HL-60/S4 treated with phorbol 12-myristate 13-acetate at 8.2 ng/mL for 4 days and 3 days (cell line): ENCODE measurements around the gene FHOD3.

Experiments used
- in situ Hi-C: fragments of 300-500 bp; cut with MboI; formaldehyde crosslinking; loops from 2 replicates; pipeline ENCODE4 v1.15.0; 2022; ENCODE audit warnings: low sequenced_read_pairs

FHOD3 gene

GRCh38 chr18:36638224-36638623 is 340.7 kb downstream of the FHOD3 start:
- in situ Hi-C loops: no loop called here

GRCh38 chr18:36640021-36640952 is 342.8 kb downstream of the FHOD3 start:
- in situ Hi-C loops: no loop called here

DNA sequence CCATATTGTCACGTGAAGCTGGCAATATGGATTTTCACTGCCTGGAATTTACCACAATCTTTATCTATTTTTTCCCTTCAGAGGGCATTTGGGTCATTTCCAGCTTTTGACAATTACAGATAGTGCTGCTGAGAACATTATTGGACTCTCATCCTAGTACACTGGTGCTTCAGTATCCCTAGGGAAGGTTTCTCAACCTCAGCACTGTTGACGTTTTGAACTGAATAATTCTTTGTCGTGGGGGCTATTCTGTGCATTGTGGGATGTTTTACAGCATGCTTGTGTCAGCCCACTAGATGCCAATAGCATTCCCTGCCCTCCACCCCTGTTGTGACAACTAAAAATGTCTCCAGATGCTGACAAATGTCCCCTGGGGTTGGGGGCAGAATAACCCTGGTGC is 345.5 kb downstream of the FHOD3 start:
- in situ Hi-C loops: no loop called here

- in situ Hi-C loops: no loop called here
Measured at GRCh38 chr18:36648803-36649202, 351.3 kb downstream of the FHOD3 start.

- in situ Hi-C loops: no loop called here
Measured at GRCh38 chr18:36649205-36649604, 351.7 kb downstream of the FHOD3 start.

- in situ Hi-C loops: no loop called here
Measured at GRCh38 chr18:36650266-36650665, 352.8 kb downstream of the FHOD3 start.

- in situ Hi-C loops: no loop called here
Measured at GRCh38 chr18:36650906-36651305, 353.4 kb downstream of the FHOD3 start.

DNA sequence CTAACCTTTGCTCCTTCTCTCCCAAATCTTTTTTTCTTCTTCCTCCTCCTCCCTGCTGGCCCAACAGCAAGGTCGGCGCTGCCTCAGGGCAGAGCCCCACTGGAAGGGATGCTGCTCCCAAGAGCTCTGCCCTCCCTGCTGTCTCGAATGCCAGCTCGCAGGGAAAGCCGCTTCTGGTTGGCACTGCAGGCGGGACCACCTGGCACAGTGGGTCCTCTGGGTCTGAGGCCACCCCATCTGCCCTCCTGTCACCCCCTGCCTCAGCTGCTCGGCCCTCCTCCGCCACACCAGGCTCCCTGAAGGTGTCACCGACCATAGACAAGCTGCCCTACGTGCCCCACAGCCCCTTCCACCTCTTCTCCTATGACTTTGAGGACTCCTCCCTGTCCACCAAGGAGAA is 355.0 kb downstream of the FHOD3 start:
- in situ Hi-C loops: no loop called here

DNA sequence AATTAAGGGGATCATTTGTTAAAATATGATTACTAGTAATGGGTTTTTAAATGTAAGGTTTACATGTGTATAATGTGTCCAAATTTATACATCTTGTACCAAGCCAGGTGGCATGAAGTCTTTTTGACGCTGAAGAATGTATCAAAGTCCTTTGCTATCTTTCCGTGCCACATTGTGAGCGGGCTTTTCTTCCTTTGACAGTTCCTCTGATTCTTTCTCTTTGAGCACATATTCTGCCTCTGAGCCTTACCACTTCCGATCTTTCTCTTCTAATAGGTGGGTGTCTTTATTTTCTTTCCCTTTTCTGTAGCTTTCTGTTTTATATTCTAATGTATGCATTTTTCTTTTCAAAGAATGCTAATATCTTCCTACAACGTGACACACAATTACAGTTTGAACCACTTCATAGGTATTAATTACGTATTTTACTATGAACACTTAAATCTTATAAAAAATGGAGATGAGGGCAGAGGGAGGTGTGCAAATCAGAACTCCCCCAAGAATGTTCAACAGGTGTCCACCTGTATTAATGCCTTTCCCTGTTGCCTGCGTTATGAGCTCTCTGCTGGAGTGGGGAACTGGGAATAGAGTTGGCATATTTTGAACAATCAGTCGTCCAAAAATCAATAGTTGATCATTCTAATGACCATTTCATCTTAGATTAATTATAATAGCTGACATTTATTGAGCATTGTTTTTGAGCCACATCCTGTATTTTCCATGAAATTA is 355.8 kb downstream of the FHOD3 start:
- in situ Hi-C loops: no loop called here

DNA sequence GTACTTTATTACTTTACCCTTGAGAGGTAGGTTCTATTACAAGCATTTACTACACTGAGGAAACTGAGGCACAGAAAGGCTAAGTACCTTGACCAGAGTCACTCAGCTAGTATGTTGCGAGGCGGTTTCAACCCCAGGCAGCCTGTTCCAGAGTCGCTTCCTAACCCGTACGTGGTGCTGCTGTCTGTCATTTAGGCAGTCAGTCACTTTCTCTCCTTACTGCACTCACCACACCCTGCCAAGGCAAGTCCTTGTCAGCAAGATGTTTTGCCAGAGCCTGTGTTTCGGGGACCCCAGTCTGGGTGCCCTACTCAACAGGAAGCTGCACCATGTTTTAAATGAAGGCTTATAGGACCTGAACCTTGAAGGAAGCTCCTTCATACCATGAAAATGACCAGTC is 356.4 kb downstream of the FHOD3 start:
- in situ Hi-C loops: no loop called here

GRCh38 chr18:36655074-36655473 is 357.6 kb downstream of the FHOD3 start:
- in situ Hi-C loops: no loop called here

- in situ Hi-C loops: no loop called here
Measured at GRCh38 chr18:36655930-36656329, 358.4 kb downstream of the FHOD3 start.

GRCh38 chr18:36658611-36659010 is 361.1 kb downstream of the FHOD3 start:
- in situ Hi-C loops: no loop called here

DNA sequence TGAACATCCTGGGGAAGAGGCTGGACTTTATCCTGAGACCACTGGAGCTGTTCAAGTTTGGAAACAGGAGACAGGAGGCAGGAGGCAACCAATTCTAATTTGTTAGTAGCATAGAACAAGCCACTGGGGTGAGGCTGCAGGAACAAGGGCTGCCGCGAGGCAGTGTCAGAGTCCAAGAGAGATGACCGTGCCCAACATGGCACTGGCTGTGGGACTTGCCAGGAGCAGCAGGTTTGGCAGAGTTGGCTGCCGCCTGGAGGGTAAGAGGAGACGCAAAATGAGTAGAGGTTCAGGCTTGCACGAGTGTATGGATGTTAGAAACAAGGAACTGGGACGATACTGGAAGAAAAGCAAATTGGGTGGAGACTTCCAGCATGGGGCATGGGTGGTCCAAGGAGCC is 362.8 kb downstream of the FHOD3 start:
- in situ Hi-C loops: no loop called here

DNA sequence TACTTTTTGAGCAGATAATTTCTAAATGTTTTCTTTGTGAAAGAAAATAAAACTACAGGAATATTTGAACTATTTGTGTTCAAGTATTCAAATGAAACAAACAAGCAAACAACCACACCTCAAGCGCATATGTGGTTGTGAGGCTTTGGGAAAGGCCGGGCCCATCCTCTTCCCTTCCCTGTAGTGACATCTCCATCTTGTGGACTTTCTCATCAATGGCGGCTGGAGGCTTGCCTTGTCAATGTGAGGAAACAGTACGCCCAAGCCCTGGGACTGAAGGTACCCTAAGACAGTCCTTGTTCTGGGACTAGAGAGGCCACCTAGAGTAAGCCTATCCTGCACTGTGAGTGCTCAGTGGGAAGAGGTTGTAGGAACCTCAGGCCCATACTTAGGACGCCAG is 364.5 kb downstream of the FHOD3 start:
- in situ Hi-C loops: no loop called here

GRCh38 chr18:36663312-36663711 is 365.8 kb downstream of the FHOD3 start:
- in situ Hi-C loops: no loop called here

DNA sequence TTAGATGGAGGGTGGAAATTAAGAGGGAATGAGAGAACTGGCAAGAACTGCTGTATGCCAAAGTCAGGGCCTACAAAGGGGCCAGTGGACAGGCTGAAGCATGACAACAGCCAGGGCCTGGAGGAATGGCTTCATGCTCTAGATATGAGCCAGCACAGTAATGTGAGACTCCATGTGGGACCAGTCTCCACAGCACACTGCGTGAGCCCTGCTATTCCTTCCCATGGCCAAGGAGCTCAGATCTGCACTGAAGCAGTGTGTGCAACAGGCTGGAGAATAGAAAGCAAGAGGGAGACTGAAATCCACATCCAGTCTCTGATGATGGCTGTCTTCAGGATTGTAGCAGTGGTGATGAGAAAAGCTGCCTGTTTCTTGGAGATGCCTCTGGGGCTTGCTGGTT is 368.4 kb downstream of the FHOD3 start:
- in situ Hi-C loops: no loop called here

- in situ Hi-C loops: no loop called here
Measured at GRCh38 chr18:36667811-36668210, 370.3 kb downstream of the FHOD3 start.

GRCh38 chr18:36668349-36668748 is 370.8 kb downstream of the FHOD3 start:
- in situ Hi-C loops: no loop called here

DNA sequence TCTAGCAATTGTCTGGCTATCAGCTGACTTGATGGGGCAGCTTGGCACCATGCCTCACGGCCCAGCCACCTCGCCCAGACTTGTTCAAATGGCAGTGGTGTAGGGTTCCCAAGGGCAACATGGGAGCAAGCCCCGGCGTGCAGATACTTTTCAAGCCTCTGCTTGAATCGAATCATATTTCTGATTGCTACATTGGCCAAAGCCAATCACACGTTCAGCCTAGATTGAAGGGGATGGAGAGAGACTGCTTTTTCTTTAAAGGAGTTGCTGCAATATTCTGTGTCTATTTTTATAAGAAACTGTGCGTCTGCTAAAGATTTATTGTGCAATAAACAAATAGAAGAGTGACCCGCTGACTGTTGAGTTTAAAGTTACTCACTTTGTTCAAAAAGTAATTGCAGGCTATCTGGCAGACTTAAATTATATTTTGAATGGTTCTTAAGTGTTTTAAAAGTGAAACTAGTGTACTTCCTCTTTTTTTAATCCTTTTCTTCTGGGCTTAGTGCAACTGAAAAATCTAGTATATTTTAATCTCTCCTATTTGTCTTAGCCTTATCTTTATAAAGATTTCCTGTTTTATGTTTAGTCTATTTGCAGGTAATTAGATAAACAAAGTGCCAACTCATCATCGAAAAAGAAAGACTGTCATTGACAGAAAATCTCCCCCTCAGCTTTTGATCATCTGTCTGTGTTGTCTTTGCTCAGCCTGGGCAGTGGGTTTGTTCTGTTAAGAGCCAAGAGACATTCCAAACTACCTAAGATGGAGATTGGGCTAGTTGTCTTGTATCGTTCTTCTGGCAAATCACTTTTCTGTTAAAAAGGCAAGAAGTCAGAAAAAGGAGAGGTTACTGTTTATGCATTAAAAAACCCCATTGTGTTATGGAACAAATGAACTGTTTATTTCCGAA is 375.2 kb downstream of the FHOD3 start:
- in situ Hi-C loops: no loop called here

DNA sequence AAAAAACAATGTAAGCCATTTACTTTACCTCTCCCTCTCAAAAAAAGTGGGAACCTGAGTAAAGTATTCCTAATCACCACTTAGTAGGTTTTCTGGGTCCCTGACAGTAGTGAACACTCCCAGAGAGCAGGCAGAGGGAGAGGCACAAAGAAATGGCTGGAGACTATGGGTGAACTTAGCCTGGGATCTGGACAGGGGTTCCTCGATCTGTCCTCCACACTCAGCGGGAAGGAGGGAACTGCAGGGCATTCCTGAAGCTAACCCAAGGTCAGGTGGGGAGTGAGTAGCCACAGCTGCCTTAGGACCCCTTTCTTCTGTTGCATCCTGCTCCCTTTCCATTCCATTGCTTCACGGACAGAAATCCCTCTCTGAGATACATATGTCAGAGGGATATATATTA is 375.9 kb downstream of the FHOD3 start:
- in situ Hi-C loops: no loop called here
